Neural cell (in vitro differentiated cells): ENCODE measurements around the gene TMOD1.

Experiments used
- EP300 ChIP-seq: fragments of 450-650 bp; conservative IDR thresholded peaks from 2 replicates; pipeline ENCODE4 v1.6.1; 2014; ENCODE audit warnings: antibody characterized with exemption, mild to moderate bottlenecking, moderate library complexity; ENCODE audit not compliant: poor library complexity, severe bottlenecking
- EZH2 ChIP-seq: fragments of 200-600, 300-800 bp; shearing (Covaris generic), sonication (generic); IDR thresholded peaks from 2 replicates; pipeline ENCODE4 v1.6.1; 2014; ENCODE audit warnings: antibody characterized with exemption, low read length, borderline replicate concordance, mild to moderate bottlenecking; ENCODE audit not compliant: insufficient read depth, poor library complexity, severe bottlenecking
- MXI1 ChIP-seq: fragments of 450-650 bp; conservative IDR thresholded peaks from 2 replicates; pipeline ENCODE4 v1.6.1; 2014; ENCODE audit warnings: antibody characterized with exemption, mild to moderate bottlenecking; ENCODE audit not compliant: poor library complexity, severe bottlenecking
- POLR2AphosphoS5 ChIP-seq: IDR thresholded peaks from 2 replicates; pipeline ENCODE4 v1.6.1; 2012
- RAD21 ChIP-seq: fragments of 450-650 bp; conservative IDR thresholded peaks from 2 replicates; pipeline ENCODE4 v1.6.1; 2014; ENCODE audit warnings: antibody characterized with exemption, mild to moderate bottlenecking, moderate library complexity
- SMC3 ChIP-seq: fragments of 450-650 bp; conservative IDR thresholded peaks from 2 replicates; pipeline ENCODE4 v1.6.1; 2014; ENCODE audit warnings: antibody characterized with exemption, mild to moderate bottlenecking, moderate library complexity; ENCODE audit not compliant: poor library complexity
- TAF1 ChIP-seq: IDR thresholded peaks from 2 replicates; pipeline ENCODE4 v1.6.1; 2012; ENCODE audit warnings: low read depth
- TF ChIP-seq, protein P1 (sequence below): fragments of 450-650 bp; IDR thresholded peaks from 2 replicates; pipeline ENCODE4 v1.5.1; 2014; ENCODE audit warnings: antibody characterized with exemption, mild to moderate bottlenecking, moderate library complexity; ENCODE audit not compliant: poor library complexity, severe bottlenecking
- TF ChIP-seq, protein P2 (sequence below): IDR thresholded peaks from 2 replicates; pipeline ENCODE4 v1.6.1; 2012; ENCODE audit warnings: borderline replicate concordance

DNA sequence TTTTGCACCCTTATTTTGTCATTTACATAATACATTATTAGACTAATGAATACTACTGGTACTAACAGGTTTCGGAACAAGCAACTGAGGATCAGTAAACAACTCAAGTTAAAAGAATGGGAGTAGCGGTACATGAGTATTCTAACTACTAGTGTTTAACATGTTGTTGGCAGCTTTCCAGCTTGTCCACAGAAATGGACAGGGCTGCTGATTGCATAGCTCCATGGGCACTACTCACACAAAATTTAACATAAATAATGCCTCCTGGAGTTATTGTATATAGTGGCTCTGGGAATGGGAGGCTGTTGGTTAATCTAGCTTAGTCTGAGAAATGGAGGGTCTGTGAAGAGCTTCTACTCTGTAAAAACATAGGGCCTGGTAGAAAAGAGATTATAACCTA, 138.9 kb downstream of the TMOD1 start:
- TF ChIP-seq EZH2 (no peak), POLR2AphosphoS5 (no peak), TAF1 (no peak), EP300 (no peak), MXI1 (no peak), SMC3 (no peak), RAD21 (no peak)
- TF ChIP-seq, protein P1, sequence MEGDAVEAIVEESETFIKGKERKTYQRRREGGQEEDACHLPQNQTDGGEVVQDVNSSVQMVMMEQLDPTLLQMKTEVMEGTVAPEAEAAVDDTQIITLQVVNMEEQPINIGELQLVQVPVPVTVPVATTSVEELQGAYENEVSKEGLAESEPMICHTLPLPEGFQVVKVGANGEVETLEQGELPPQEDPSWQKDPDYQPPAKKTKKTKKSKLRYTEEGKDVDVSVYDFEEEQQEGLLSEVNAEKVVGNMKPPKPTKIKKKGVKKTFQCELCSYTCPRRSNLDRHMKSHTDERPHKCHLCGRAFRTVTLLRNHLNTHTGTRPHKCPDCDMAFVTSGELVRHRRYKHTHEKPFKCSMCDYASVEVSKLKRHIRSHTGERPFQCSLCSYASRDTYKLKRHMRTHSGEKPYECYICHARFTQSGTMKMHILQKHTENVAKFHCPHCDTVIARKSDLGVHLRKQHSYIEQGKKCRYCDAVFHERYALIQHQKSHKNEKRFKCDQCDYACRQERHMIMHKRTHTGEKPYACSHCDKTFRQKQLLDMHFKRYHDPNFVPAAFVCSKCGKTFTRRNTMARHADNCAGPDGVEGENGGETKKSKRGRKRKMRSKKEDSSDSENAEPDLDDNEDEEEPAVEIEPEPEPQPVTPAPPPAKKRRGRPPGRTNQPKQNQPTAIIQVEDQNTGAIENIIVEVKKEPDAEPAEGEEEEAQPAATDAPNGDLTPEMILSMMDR, result no peak
- TF ChIP-seq, protein P2, sequence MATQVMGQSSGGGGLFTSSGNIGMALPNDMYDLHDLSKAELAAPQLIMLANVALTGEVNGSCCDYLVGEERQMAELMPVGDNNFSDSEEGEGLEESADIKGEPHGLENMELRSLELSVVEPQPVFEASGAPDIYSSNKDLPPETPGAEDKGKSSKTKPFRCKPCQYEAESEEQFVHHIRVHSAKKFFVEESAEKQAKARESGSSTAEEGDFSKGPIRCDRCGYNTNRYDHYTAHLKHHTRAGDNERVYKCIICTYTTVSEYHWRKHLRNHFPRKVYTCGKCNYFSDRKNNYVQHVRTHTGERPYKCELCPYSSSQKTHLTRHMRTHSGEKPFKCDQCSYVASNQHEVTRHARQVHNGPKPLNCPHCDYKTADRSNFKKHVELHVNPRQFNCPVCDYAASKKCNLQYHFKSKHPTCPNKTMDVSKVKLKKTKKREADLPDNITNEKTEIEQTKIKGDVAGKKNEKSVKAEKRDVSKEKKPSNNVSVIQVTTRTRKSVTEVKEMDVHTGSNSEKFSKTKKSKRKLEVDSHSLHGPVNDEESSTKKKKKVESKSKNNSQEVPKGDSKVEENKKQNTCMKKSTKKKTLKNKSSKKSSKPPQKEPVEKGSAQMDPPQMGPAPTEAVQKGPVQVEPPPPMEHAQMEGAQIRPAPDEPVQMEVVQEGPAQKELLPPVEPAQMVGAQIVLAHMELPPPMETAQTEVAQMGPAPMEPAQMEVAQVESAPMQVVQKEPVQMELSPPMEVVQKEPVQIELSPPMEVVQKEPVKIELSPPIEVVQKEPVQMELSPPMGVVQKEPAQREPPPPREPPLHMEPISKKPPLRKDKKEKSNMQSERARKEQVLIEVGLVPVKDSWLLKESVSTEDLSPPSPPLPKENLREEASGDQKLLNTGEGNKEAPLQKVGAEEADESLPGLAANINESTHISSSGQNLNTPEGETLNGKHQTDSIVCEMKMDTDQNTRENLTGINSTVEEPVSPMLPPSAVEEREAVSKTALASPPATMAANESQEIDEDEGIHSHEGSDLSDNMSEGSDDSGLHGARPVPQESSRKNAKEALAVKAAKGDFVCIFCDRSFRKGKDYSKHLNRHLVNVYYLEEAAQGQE, result no peak
